Neuronal stem cell (in vitro differentiated cells): Measurements from ENCODE around the gene ATF5.

Source experiments
- DNase-seq: peaks from one replicate; pipeline ENCODE4 v3.0.0-alpha.2; 2013; ENCODE audit warnings: low spot score
- H2AFZ ChIP-seq: one replicate; pipeline ENCODE4 v1.6.1; 2013; ENCODE audit warnings: mild to moderate bottlenecking, low read length, inconsistent platforms
- H2AK5ac ChIP-seq: 2 replicates; pipeline ENCODE4 v1.6.1; 2013; ENCODE audit warnings: low read depth, mild to moderate bottlenecking, inconsistent platforms, low read length, moderate library complexity, mixed read lengths
- H2BK120ac ChIP-seq: 2 replicates; pipeline ENCODE4 v1.6.1; 2013; ENCODE audit warnings: low read depth, mild to moderate bottlenecking, inconsistent platforms, low read length, moderate library complexity, mixed read lengths
- H2BK12ac ChIP-seq: one replicate; pipeline ENCODE4 v1.6.1; 2013; ENCODE audit warnings: low read length, inconsistent platforms
- H2BK15ac ChIP-seq: 2 replicates; pipeline ENCODE4 v1.6.1; 2013; ENCODE audit warnings: mild to moderate bottlenecking, low read length, inconsistent platforms, mixed read lengths
- H2BK5ac ChIP-seq: one replicate; pipeline ENCODE4 v1.6.1; 2013; ENCODE audit warnings: inconsistent platforms, mild to moderate bottlenecking, low read length, moderate library complexity
- H3K14ac ChIP-seq: one replicate; pipeline ENCODE4 v1.6.1; 2013; ENCODE audit warnings: low read length, inconsistent platforms
- H3K18ac ChIP-seq: 2 replicates; pipeline ENCODE4 v1.6.1; 2013; ENCODE audit warnings: low read length, inconsistent platforms
- H3K23ac ChIP-seq: 2 replicates; pipeline ENCODE4 v1.6.1; 2013; ENCODE audit warnings: low read depth, mild to moderate bottlenecking, mixed read lengths, low read length, inconsistent platforms; ENCODE audit not compliant: poor library complexity
- H3K27ac ChIP-seq: replicated peaks from 3 replicates; pipeline ENCODE4 v1.5.1; 2013; ENCODE audit warnings: low read length, inconsistent platforms
- H3K27me3 ChIP-seq, 3 experiments: 2 replicates each; pipeline ENCODE4 v1.6.1; 2013; ENCODE audit warnings: low read length in 3 of 3, mild to moderate bottlenecking in 2 of 3, inconsistent platforms in 1 of 3, low read depth in 1 of 3, mixed read lengths in 1 of 3, moderate library complexity in 1 of 3; ENCODE audit not compliant: control insufficient read depth in 3 of 3, insufficient read depth in 3 of 3
- H3K36me3 ChIP-seq, 2 donors: replicated peaks in 1 of 2; 2 replicates each; pipeline ENCODE4 v1.6.1; 2013; ENCODE audit warnings: low read length in 2 of 2; ENCODE audit not compliant: control insufficient read depth in 2 of 2, insufficient read depth in 2 of 2
- H3K4ac ChIP-seq: 2 replicates; pipeline ENCODE4 v1.6.1; 2013; ENCODE audit warnings: inconsistent platforms, mild to moderate bottlenecking, low read length, moderate library complexity
- H3K4me1 ChIP-seq, 2 donors: 1 replicate in 1 of 2; 2 replicates in 1 of 2; pipeline ENCODE4 v1.6.1; 2013; ENCODE audit warnings: low read length in 2 of 2, low read depth in 1 of 2; ENCODE audit not compliant: control insufficient read depth in 2 of 2, insufficient read depth in 1 of 2
- H3K4me2 ChIP-seq: one replicate; pipeline ENCODE4 v1.6.1; 2013; ENCODE audit warnings: mild to moderate bottlenecking, low read length, inconsistent platforms; ENCODE audit not compliant: insufficient read depth, poor library complexity, severe bottlenecking
- H3K4me3 ChIP-seq, 2 donors: 2 replicates each; pipeline ENCODE4 v1.5.1; 2013; ENCODE audit warnings: low read length in 2 of 2, mild to moderate bottlenecking in 2 of 2, inconsistent platforms in 1 of 2, moderate library complexity in 1 of 2
- H3K79me1 ChIP-seq: one replicate; pipeline ENCODE4 v1.6.1; 2013; ENCODE audit warnings: low read depth, mild to moderate bottlenecking, inconsistent platforms, low read length, moderate library complexity
- H3K9ac ChIP-seq: one replicate; pipeline ENCODE4 v1.6.1; 2013; ENCODE audit warnings: mild to moderate bottlenecking, low read depth, low read length, inconsistent platforms; ENCODE audit not compliant: poor library complexity
- H3K9me3 ChIP-seq, 2 donors: replicated peaks in 1 of 2; 2 replicates each; pipeline versions ENCODE3 to v1.6.1; 2013; ENCODE audit warnings: low read length in 2 of 2, mild to moderate bottlenecking in 2 of 2, inconsistent platforms in 1 of 2, low read depth in 1 of 2, mixed read lengths in 1 of 2, moderate library complexity in 1 of 2; ENCODE audit not compliant: control insufficient read depth in 2 of 2, insufficient read depth in 1 of 2
- H4K8ac ChIP-seq: one replicate; pipeline ENCODE4 v1.6.1; 2013; ENCODE audit warnings: low read depth, mild to moderate bottlenecking, inconsistent platforms, low read length, moderate library complexity
- H4K91ac ChIP-seq: one replicate; pipeline ENCODE4 v1.6.1; 2013; ENCODE audit warnings: low read length, low read depth, mild to moderate bottlenecking, inconsistent platforms; ENCODE audit not compliant: poor library complexity
- WGBS, 2 donors: extraction: QIAGEN DNeasy Blood & Tissue Kit; methylation state at CpG; one replicate each; pipeline ENCODE4 v1.1.7; 2013; ENCODE audit warnings: missing lambda C conversion rate in 2 of 2, mixed read lengths in 1 of 2; ENCODE audit not compliant: insufficient read length in 2 of 2, insufficient replicate concordance in 1 of 2; ENCODE audit errors: extremely low coverage in 2 of 2; 5-methylcytosine and 5-hydroxymethylcytosine counted together

ATF5 gene

DNA sequence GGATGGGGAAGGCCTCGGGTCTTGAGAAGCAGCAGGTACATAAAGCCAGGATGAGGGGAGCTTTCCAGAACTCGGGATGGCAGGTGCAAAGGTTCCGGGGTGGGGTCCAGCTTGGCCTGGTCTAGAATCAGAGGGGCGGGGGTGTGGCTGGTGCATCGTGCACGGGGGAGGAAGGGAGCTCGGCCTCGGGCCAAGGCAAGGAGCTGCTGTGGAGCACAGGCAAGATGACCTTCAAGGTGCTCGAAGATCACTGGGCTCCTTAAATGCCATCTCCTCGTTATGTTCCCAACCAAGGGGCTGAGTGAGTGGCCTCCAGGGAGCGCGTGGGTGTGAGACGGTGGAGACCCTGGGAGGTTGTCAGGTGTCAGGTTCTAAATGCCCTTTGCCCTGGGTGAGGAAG, 48.1 kb downstream of the ATF5 start:
- H2BK5ac ChIP-seq = no peak overlapping the region
- H4K91ac ChIP-seq = no peak overlapping the region
- DNase-seq = no peak
- H3K79me1 ChIP-seq = peaks cover 3% of the 10 kb centered on the region
- H3K23ac ChIP-seq = no peak overlapping the region
- no peak overlapping the region for H3K27ac ChIP-seq
- H3K4me3 ChIP-seq = no peak overlapping the region
- peaks cover 0 to 2% of the 10 kb centered on the region in 2 donors for H3K36me3 ChIP-seq
- no peak overlapping the region for H2AFZ ChIP-seq
- H3K4ac ChIP-seq = no peak overlapping the region
- no peaks in the 10 kb centered on the region for H3K9me3 ChIP-seq
- no peak overlapping the region for H3K14ac ChIP-seq
- no peak overlapping the region for H3K9ac ChIP-seq
- H2BK120ac ChIP-seq = no peak overlapping the region
- no CpG with 5 or more reads among the region's 13 CpGs for WGBS, 2 donors
- H3K18ac ChIP-seq = no peak overlapping the region
- H3K4me2 ChIP-seq = no peak overlapping the region
- H3K4me1 ChIP-seq = no peaks in the 10 kb centered on the region
- no peaks in the 10 kb centered on the region for H3K27me3 ChIP-seq
- H2BK12ac ChIP-seq = no peak overlapping the region
- H2AK5ac ChIP-seq = no peak overlapping the region
- no peak overlapping the region for H4K8ac ChIP-seq
- H2BK15ac ChIP-seq = no peak overlapping the region

DNA sequence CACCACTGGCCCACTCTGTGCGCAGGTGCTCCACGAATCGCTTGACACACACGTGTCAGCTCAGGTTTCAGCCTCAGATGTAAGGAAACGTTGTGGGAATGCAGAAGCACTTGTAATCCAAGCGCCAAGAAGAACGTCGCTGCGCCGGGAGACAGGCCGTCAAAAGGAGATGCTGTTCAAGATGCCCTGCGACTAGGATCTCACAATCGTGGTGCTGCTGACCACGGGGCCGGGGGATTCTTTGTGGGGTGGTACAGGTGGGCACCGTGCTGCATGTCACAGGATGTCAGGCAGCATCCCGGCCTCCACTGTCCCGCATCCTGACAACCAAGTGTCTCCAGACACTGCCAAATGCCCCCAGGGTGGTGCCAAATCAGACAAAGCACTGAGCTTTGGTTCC, 48.9 kb downstream of the ATF5 start:
- no CpG with 5 or more reads among the region's 18 CpGs for WGBS, 2 donors
- no peak overlapping the region for H3K27ac ChIP-seq
- H3K27me3 ChIP-seq = no peaks in the 10 kb centered on the region
- H3K36me3 ChIP-seq = peaks cover 0 to 2% of the 10 kb centered on the region in 2 donors
- H3K23ac ChIP-seq = no peak overlapping the region
- H2BK12ac ChIP-seq = no peak overlapping the region
- H2AFZ ChIP-seq = no peak overlapping the region
- H3K14ac ChIP-seq = no peak overlapping the region
- DNase-seq = no peak
- H3K9me3 ChIP-seq = no peaks in the 10 kb centered on the region
- no peak overlapping the region for H2BK15ac ChIP-seq
- H4K8ac ChIP-seq = no peak overlapping the region
- no peak overlapping the region for H2BK5ac ChIP-seq
- H3K18ac ChIP-seq = no peak overlapping the region
- no peaks in the 10 kb centered on the region for H3K4me1 ChIP-seq
- H3K4ac ChIP-seq = no peak overlapping the region
- H3K4me2 ChIP-seq = no peak overlapping the region
- H3K9ac ChIP-seq = no peak overlapping the region
- no peak overlapping the region for H2BK120ac ChIP-seq
- peaks cover 3% of the 10 kb centered on the region for H3K79me1 ChIP-seq
- no peak overlapping the region for H2AK5ac ChIP-seq
- H3K4me3 ChIP-seq = no peak overlapping the region
- no peak overlapping the region for H4K91ac ChIP-seq

DNA sequence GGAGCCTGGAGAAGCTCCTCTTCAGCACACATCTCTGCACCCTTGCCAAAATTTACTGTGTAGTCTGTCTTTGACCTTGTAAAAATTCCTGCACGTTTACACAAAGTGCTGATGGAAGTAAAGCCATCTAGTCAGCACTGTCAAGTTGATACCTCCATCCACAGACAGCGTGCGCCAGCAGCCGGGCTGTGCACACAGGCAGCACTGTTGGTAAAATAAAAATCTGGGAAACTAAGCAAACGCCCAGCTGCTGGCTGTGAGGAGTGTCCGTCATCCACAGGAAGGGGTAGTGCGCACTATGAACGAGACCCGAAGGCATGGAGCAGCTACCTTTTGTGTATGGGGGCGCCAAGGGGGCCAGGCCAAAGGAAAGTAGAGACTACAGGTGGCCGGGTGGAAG, 49.3 kb downstream of the ATF5 start:
- H3K79me1 ChIP-seq = peaks cover 3% of the 10 kb centered on the region
- no peak overlapping the region for H4K91ac ChIP-seq
- H3K9me3 ChIP-seq = no peaks in the 10 kb centered on the region
- H3K14ac ChIP-seq = no peak overlapping the region
- DNase-seq = no peak
- no peak overlapping the region for H2BK12ac ChIP-seq
- no peak overlapping the region for H3K27ac ChIP-seq
- H2BK5ac ChIP-seq = no peak overlapping the region
- WGBS, 2 donors = no CpG with 5 or more reads among the region's 11 CpGs
- H3K4me1 ChIP-seq = no peaks in the 10 kb centered on the region
- no peak overlapping the region for H2AFZ ChIP-seq
- no peak overlapping the region for H2BK15ac ChIP-seq
- H3K23ac ChIP-seq = no peak overlapping the region
- H3K4me2 ChIP-seq = no peak overlapping the region
- peaks cover 0 to 2% of the 10 kb centered on the region in 2 donors for H3K36me3 ChIP-seq
- H3K18ac ChIP-seq = no peak overlapping the region
- no peak overlapping the region for H3K4ac ChIP-seq
- no peak overlapping the region for H3K4me3 ChIP-seq
- H2BK120ac ChIP-seq = no peak overlapping the region
- no peak overlapping the region for H2AK5ac ChIP-seq
- H3K9ac ChIP-seq = no peak overlapping the region
- no peaks in the 10 kb centered on the region for H3K27me3 ChIP-seq
- no peak overlapping the region for H4K8ac ChIP-seq

DNA sequence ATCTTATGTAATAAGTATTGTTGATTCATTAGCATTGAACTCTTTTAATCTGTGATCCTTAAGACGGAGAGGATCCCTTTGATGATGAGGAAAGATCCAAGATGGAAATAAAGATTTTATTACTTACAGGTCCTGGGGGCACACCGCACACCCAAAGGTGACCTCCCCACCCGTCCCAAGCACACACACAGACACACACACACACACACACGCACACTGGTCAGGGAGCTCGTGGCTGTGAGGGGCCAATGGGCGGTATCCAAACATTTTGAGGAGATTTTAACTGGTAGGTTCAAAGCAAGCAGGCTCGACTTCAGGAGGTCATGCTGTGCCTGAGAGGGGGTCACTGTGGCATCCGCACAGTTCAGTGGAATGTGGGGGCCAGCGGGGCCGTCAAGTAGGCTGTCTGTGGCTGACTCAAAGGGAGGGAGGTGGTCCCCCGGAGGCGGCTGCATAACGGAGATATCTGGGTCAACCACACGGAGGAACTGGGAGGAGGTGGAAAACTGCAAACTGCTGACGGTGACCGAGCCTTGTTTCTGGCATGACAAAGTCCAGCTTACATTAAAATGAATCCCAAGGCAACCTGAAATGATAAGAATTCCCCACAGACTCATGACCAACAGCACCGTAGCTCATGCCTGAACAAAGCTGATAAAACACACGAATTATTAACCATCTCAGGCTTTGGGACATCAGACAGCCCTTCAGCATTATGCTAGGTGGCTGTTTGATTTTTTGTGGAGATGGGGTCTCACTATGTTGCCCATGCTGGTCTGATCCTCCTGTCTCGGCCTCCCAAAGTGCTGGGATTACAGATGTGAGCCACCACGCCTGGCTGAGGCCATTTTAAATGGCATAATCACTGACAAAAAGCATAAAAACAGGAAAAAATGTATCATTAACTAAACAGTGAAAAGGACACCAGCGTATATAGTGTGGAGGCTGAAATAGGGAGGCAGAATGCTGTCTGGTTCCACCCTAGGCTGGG, 52.9 kb downstream of the ATF5 start:
- no peak overlapping the region for H4K91ac ChIP-seq
- no peak overlapping the region for H3K23ac ChIP-seq
- no peak overlapping the region for H3K4me3 ChIP-seq
- no CpG with 5 or more reads among the region's 21 CpGs for WGBS, 2 donors
- no peak overlapping the region for H2BK15ac ChIP-seq
- no peak overlapping the region for H2AFZ ChIP-seq
- H3K27ac ChIP-seq = no peak overlapping the region
- no peak overlapping the region for H2AK5ac ChIP-seq
- H3K79me1 ChIP-seq = peaks cover 3% of the 10 kb centered on the region
- H2BK5ac ChIP-seq = no peak overlapping the region
- H2BK120ac ChIP-seq = no peak overlapping the region
- H3K4ac ChIP-seq = no peak overlapping the region
- H3K9me3 ChIP-seq = no peaks in the 10 kb centered on the region
- peaks cover 4% of the 10 kb centered on the region in 2 donors for H3K36me3 ChIP-seq
- no peak overlapping the region for H3K4me2 ChIP-seq
- no peak overlapping the region for H2BK12ac ChIP-seq
- DNase-seq = no peak
- H3K4me1 ChIP-seq = no peaks in the 10 kb centered on the region
- H3K14ac ChIP-seq = no peak overlapping the region
- H3K27me3 ChIP-seq = no peaks in the 10 kb centered on the region
- H4K8ac ChIP-seq = no peak overlapping the region
- H3K18ac ChIP-seq = no peak overlapping the region
- H3K9ac ChIP-seq = no peak overlapping the region
